HUES6 (cell line): Measurements from ENCODE around the gene EDIL3.
"Not testable (repeated sequence)": the region's sequence is repeated elsewhere in the genome, so short reads cannot be mapped to it uniquely, and the experiment has no call there.

Source experiments
- H3K27ac ChIP-seq: 2 replicates; pipeline ENCODE4 v1.7.0; 2013; ENCODE audit warnings: low read depth, mild to moderate bottlenecking, low read length, inconsistent platforms
- H3K27me3 ChIP-seq: 2 replicates; pipeline ENCODE4 v1.6.1; 2013; ENCODE audit warnings: low read length; ENCODE audit not compliant: control insufficient read depth, insufficient read depth
- H3K36me3 ChIP-seq: 2 replicates; pipeline ENCODE4 v1.6.1; 2013; ENCODE audit warnings: low read length; ENCODE audit not compliant: control insufficient read depth, insufficient read depth
- H3K4me1 ChIP-seq: 2 replicates; pipeline ENCODE4 v1.6.1; 2013; ENCODE audit warnings: low read length; ENCODE audit not compliant: control insufficient read depth, insufficient read depth
- H3K4me3 ChIP-seq: 2 replicates; pipeline ENCODE4 v1.5.1; 2013; ENCODE audit warnings: low read depth, low read length
- H3K9ac ChIP-seq: one replicate; pipeline ENCODE4 v1.6.1; 2013; ENCODE audit warnings: mild to moderate bottlenecking, low read length
- H3K9me3 ChIP-seq: 2 replicates; pipeline ENCODE4 v1.6.1; 2013; ENCODE audit warnings: low read depth, low read length; ENCODE audit not compliant: control insufficient read depth, insufficient read depth

The EDIL3 gene

DNA sequence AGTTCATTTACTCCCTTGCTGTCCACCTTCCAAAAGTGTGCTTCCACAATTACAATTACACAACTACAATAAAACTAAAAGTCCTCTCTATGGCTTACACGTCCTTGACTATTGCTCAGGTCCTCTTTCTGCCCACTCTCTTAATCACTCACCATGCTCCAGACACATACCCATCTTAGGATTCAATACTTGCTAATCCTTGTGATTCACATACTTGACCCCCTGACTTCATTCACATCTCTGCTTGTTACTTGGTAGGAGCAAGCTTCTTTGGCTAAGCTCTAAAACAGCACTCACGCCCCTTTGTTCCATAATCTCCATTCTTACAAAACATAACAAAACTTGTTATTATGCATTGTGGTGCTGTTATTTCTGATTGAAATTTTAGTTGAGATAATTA lies 215.8 kb downstream of the EDIL3 start:
- H3K4me1 ChIP-seq: no peaks in the 10 kb centered on the region
- H3K27me3 ChIP-seq: no peaks in the 10 kb centered on the region
- H3K9ac ChIP-seq: no peak overlapping the region
- H3K9me3 ChIP-seq: no peaks in the 10 kb centered on the region
- no peaks in the 10 kb centered on the region; the same call in 1 of the 2 replicates for H3K36me3 ChIP-seq
- H3K27ac ChIP-seq: no peak overlapping the region
- H3K4me3 ChIP-seq: no peak overlapping the region

DNA sequence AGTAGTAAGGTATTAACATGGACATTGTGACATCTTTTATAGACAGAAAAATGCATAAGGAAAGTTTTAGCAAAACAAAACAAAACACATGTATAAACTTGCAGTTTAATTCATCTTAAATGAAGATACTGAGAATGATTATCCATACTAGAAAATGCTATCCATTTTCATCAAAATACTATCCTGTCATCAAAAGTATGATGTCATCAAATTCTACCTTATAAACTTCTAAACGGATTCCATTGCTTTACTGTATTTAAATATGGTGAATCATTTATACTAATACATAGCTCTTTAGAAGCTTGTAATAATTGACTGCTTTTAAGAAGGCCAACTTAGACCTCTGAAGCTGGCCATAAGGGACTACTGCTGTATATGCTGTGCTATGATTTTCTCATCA lies 221.0 kb downstream of the EDIL3 start:
- Histone ChIP-seq H3K4me3 (no peak overlapping the region), H3K9me3 (no peaks in the 10 kb centered on the region), H3K27ac (no peak overlapping the region), H3K4me1 (no peaks in the 10 kb centered on the region), H3K36me3 (no peaks in the 10 kb centered on the region), H3K9ac (no peak overlapping the region), H3K27me3 (no peaks in the 10 kb centered on the region)

DNA sequence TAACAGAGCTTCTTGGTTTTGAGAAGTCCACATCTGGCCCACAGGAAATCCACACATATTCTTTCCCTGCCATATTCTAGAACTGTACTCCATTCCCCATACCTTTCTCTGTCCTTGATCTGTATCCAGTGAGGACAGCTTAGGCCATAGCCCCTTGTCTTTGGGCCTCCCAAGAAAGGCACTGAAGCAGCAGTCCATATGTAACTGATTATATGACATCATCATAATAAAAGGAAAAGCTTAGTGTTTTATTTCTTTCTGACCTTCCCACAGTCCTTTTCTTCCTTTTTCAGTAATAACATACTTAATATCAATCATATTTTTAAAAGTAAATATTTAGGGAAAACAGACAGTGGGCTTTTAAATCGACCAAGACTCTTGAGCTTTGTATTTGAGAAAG lies 222.0 kb downstream of the EDIL3 start:
- H3K4me1 ChIP-seq: no peaks in the 10 kb centered on the region
- no peaks in the 10 kb centered on the region for H3K9me3 ChIP-seq
- no peaks in the 10 kb centered on the region for H3K36me3 ChIP-seq
- no peak overlapping the region for H3K4me3 ChIP-seq
- no peaks in the 10 kb centered on the region for H3K27me3 ChIP-seq
- no peak overlapping the region for H3K9ac ChIP-seq
- no peak overlapping the region for H3K27ac ChIP-seq

DNA sequence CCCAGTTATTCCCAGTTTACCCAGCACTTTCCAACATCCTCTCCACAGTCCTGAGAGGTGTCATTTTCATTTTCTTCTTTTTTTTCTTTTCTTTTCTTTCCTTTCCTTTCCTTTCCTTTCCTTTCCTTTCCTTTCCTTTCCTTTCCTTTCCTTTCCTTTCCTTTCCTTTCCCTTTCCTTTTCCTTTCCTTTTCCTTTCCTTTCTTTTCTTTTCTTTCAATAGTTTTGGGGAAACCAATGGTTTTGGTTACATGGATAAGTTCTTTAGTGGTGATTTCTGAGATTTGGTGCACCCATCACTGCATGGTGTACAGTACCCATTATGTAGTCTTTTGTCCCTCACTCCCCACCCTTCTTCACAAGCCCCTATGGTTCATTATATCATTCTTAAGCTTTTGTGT lies 224.0 kb downstream of the EDIL3 start:
- H3K9me3 ChIP-seq, H3K27me3 ChIP-seq, H3K36me3 ChIP-seq, H3K4me1 ChIP-seq, H3K9ac ChIP-seq, H3K4me3 ChIP-seq, H3K27ac ChIP-seq: not testable (repeated sequence)

DNA sequence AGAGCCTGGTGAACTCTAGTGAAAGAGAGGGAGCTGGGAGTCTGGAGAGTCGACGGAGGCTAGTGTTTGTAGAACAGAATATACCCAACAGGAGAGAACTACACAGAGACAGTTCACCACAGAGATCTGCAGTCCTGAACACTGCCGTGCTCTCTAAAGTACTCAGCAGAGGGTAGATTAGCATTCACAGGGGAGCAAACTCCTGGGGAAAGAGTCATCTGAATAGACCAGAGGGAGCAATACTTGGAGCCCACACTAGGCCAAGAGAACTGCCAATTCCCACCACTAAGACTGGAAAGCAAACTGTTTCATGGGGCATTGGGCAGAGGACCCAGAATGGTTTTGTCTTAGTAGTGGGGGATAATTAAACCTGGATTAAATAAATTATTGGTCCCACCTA lies 235.6 kb downstream of the EDIL3 start:
- Histone ChIP-seq H3K36me3 (no peaks in the 10 kb centered on the region), H3K9ac (no peak overlapping the region)

DNA sequence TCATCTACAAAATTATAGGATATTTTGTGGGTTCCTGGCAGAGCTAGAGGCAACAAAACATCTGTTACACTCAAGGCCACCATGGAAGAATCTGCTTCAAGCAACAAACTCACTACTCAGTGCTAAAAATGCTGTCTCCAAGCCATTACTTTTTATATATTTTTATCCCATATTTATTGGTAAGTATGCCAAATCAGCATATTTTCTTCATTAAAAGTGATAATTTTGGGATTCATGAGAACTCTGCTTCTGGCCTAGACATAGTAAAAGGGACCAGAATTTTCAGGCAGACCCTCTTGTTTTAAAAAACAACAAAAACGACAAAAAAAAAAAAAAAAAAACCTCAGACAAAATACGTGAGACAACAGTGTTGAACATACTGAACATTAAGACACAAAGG lies 236.0 kb downstream of the EDIL3 start:
- Histone ChIP-seq H3K27me3 (no peaks in the 10 kb centered on the region), H3K4me3 (no peak overlapping the region), H3K9me3 (no peaks in the 10 kb centered on the region), H3K4me1 (0 out of 2 replicates have a peak, but pooled peaks cover 4% of the 10 kb centered on the region), H3K9ac (no peak overlapping the region), H3K36me3 (no peaks in the 10 kb centered on the region), H3K27ac (no peak overlapping the region)

More for the DNA sequence above, 235.6 kb downstream of the EDIL3 start:
- H3K9me3 ChIP-seq: no peaks in the 10 kb centered on the region
- H3K4me3 ChIP-seq: no peak overlapping the region
- 0 out of 2 replicates have a peak, but pooled peaks cover 4% of the 10 kb centered on the region for H3K4me1 ChIP-seq
- no peak overlapping the region for H3K27ac ChIP-seq
- H3K27me3 ChIP-seq: no peaks in the 10 kb centered on the region

DNA sequence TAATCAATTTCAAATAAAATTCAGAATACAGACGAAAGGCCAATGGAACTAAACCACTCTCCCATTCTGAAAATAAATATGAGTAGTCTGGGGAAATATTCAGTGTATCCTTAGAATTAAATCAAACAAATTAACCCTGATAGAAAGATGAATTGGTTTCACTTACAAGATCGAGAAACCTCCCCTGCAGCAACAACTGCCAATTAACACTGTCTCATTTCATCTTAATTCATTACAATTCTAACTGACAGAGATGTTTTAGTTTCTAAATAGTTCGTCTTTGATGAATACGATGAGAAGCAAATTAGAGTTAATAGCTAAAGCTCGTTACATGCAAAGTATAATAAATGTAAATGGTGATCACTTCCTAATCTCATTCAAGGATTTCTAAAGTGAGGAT lies 247.1 kb downstream of the EDIL3 start:
- Histone ChIP-seq H3K4me3 (no peak overlapping the region), H3K36me3 (no peaks in the 10 kb centered on the region), H3K27me3 (no peaks in the 10 kb centered on the region), H3K4me1 (no peaks in the 10 kb centered on the region), H3K9me3 (no peaks in the 10 kb centered on the region), H3K9ac (no peak overlapping the region), H3K27ac (no peak overlapping the region)

DNA sequence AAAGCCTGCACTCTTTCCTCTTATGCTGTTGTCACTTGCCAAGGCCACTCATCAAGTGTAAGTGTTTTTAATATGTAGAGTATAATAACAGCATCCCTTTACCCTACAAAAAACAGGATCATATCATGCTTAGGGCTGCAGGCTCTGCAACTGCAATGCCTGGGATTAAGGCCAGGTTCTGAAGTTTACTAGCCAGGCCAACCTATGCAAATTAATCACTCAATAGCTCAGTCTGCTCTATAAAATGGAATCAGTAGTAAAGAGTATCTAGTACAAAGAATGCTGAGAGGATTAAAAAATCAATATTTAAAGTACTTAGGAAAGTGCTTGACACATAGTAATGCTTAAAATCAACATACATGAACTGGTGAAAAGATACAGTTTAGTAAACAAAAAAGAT lies 253.3 kb downstream of the EDIL3 start:
- Histone ChIP-seq H3K9me3 (no peaks in the 10 kb centered on the region), H3K9ac (no peak overlapping the region), H3K4me3 (no peak overlapping the region), H3K4me1 (no peaks in the 10 kb centered on the region), H3K27me3 (no peaks in the 10 kb centered on the region), H3K36me3 (no peaks in the 10 kb centered on the region), H3K27ac (no peak overlapping the region)

DNA sequence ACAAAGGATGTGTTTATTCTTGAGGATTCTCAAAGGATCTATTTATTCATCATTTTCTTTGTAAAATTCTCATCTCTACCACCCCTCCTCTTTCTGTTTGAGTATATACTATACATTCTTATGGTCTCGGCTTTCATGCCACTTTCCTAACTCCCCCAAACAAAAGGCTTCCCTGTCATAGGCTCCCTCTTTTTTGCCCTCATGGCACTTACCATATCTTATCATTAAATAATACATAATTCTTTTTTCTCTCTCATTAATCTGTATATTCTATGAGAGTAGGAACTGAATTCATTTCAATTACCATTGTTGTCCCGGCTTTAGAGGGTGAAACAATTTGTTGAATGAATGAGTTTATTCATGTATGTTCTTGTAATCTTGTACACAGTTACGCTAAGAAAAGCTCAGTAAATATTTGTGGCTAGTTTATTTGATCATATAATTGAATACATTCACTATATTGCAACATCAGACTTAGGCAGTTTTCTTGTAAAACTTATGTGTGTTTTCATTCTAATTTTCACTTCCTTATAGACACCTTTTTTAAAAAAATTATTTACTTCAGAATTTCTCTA lies 254.6 kb downstream of the EDIL3 start:
- Histone ChIP-seq H3K36me3 (no peaks in the 10 kb centered on the region), H3K4me3 (no peak overlapping the region), H3K9me3 (no peaks in the 10 kb centered on the region), H3K9ac (no peak overlapping the region), H3K27me3 (no peaks in the 10 kb centered on the region), H3K27ac (no peak overlapping the region), H3K4me1 (no peaks in the 10 kb centered on the region)

DNA sequence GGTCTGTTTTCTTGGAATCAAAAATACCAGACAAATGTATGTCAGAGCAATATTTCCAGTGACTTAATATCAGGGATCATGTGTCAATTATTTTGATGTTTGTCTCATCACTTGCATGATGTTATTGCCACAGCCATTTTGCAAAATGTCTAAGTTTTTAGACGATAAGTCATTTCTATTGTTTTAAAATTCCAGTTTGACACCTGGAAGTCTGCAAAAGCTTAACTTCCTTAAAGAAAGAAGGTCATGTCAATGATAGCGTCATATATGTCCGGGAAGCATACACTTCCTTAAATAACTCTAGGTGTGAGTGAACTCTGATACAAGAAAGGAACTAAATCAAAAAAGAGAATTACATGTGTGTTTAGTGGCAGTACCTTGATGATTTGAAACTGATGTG lies 259.5 kb downstream of the EDIL3 start:
- Histone ChIP-seq H3K9ac (no peak overlapping the region), H3K27me3 (no peaks in the 10 kb centered on the region), H3K4me1 (no peaks in the 10 kb centered on the region), H3K9me3 (no peaks in the 10 kb centered on the region), H3K27ac (no peak overlapping the region), H3K36me3 (no peaks in the 10 kb centered on the region), H3K4me3 (no peak overlapping the region)

DNA sequence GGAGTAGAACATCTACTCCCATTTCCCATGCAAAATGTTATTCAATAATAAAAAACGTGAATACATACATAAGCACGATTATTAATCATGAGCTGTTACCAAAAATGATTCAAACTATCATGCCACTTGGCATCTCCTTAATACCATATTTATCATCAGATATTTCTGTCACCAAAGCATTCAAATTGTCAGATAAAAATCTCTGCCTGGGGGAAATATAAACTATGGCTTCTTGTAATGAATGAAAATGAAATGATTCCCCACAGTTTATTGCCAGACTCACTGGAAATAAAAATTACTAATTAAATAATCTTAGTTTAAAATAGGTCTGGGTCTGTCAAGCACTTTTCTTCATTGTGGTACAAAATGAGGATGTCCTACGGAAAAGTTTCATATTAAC lies 265.4 kb downstream of the EDIL3 start:
- Histone ChIP-seq H3K36me3 (no peaks in the 10 kb centered on the region), H3K4me3 (no peak overlapping the region)

DNA sequence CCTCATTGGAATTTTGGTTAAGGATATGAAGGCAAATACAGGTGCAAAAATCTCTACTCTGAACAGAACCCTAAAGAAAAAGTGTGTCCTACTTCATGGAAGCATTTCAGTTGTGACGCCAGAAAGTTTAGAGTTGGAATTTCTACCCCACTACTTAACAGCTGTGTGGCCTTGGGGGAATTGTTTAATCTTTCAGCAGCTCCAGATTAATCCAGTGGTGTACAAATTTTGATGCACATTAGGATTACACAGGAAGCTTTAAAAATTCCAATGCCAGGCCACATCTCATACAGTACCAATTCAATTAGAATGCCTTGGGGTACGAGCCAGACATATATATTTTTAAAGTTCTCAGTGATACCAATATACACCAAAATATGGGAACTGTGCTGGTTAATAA lies 266.1 kb downstream of the EDIL3 start:
- Histone ChIP-seq H3K36me3 (no peaks in the 10 kb centered on the region), H3K9me3 (no peaks in the 10 kb centered on the region), H3K9ac (no peak overlapping the region), H3K27ac (no peak overlapping the region), H3K4me1 (peaks cover 15% of the 10 kb centered on the region), H3K4me3 (no peak overlapping the region), H3K27me3 (no peaks in the 10 kb centered on the region)

More for the DNA sequence above, 265.4 kb downstream of the EDIL3 start:
- Histone ChIP-seq H3K9ac (no peak overlapping the region), H3K9me3 (no peaks in the 10 kb centered on the region), H3K27me3 (no peaks in the 10 kb centered on the region), H3K4me1 (peaks cover 8% of the 10 kb centered on the region), H3K27ac (no peak overlapping the region)
